Stimulated activated CD4-positive, alpha-beta T cell treated with anti-CD3 and anti-CD28 coated beads, Interleukin-2, amount 100 ng/mL, for 24 hours (primary cell): Measurements from ENCODE around the gene ADPRM.

Source experiments
- DNase-seq, 2 donors: peaks; one replicate each; pipeline ENCODE4 v3.0.0-alpha.2; 2020

The ADPRM gene

GRCh38 chr17:10742431-10742830 is 45.0 kb downstream of the ADPRM start:
- no peak for DNase-seq

GRCh38 chr17:10743316-10744009 is 46.1 kb downstream of the ADPRM start:
- no peak for DNase-seq

- DNase-seq = no peak
These were observed 47.2 kb downstream of the ADPRM start for GRCh38 chr17:10744501-10745000.

- no peak for DNase-seq
These were observed 47.8 kb downstream of the ADPRM start for GRCh38 chr17:10745231-10745630.

- no peak for DNase-seq
These were observed 51.3 kb downstream of the ADPRM start for GRCh38 chr17:10748531-10749181.

- DNase-seq = no peak
These were observed 52.8 kb downstream of the ADPRM start for GRCh38 chr17:10750210-10750609.

GRCh38 chr17:10751563-10751962 is 54.2 kb downstream of the ADPRM start:
- no peak for DNase-seq

GRCh38 chr17:10752696-10753095 is 55.3 kb downstream of the ADPRM start:
- no peak for DNase-seq

GRCh38 chr17:10754109-10754508 is 56.7 kb downstream of the ADPRM start:
- DNase-seq = peak; percentile 28 to 30

GRCh38 chr17:10754861-10755591 is 57.6 kb downstream of the ADPRM start:
- no peak for DNase-seq

- no peak for DNase-seq
These were observed 58.3 kb downstream of the ADPRM start for GRCh38 chr17:10755592-10756127.

- no peak for DNase-seq
These were observed 58.8 kb downstream of the ADPRM start for GRCh38 chr17:10756185-10756584.

GRCh38 chr17:10756619-10757018 is 59.2 kb downstream of the ADPRM start:
- DNase-seq = no peak

- no peak for DNase-seq
These were observed 59.7 kb downstream of the ADPRM start for GRCh38 chr17:10757067-10757466.

GRCh38 chr17:10757647-10758046 is 60.3 kb downstream of the ADPRM start:
- DNase-seq = no peak

- no peak for DNase-seq
These were observed 60.7 kb downstream of the ADPRM start for GRCh38 chr17:10758062-10758461.
